Ishikawa (cell line): ENCODE measurements around the gene RFX2.

Experiments used
- EP300 ChIP-seq: IDR thresholded peaks from 2 replicates; pipeline ENCODE4 v1.6.1; 2012; ENCODE audit warnings: borderline replicate concordance
- FOXM1 ChIP-seq: IDR thresholded peaks from 2 replicates; pipeline ENCODE4 v1.6.1; 2012; ENCODE audit warnings: low read depth, borderline replicate concordance
- MAX ChIP-seq: IDR thresholded peaks from 2 replicates; pipeline ENCODE4 v1.6.1; 2012
- RAD21 ChIP-seq: IDR thresholded peaks from 2 replicates; pipeline ENCODE4 v1.6.1; 2012; ENCODE audit warnings: low read depth
- REST ChIP-seq: IDR thresholded peaks from 2 replicates; pipeline ENCODE4 v1.6.1; 2012; ENCODE audit warnings: low read depth, mild to moderate bottlenecking
- TCF12 ChIP-seq: IDR thresholded peaks from 2 replicates; pipeline ENCODE4 v1.6.1; 2012; ENCODE audit warnings: low read depth
- TEAD4 ChIP-seq: IDR thresholded peaks from 2 replicates; pipeline ENCODE4 v1.6.1; 2012

GRCh38 chr19:6035026-6035425, 75.3 kb downstream of the RFX2 start:
- TF ChIP-seq EP300 (no peak), FOXM1 (no peak), TCF12 (no peak), REST (no peak), RAD21 (no peak), MAX (no peak), TEAD4 (no peak)
